Activated T-helper 9 cell treated with anti-CD3 and anti-CD28 coated beads, Interleukin-2, amount 50 U/mL, for 16 hours (primary cell): ENCODE measurements around the gene DCHS1.

Experiments used
- DNase-seq: peaks from one replicate; pipeline ENCODE4 v3.0.0-alpha.2; 2020; ENCODE audit warnings: low read depth

The DCHS1 gene

DNA sequence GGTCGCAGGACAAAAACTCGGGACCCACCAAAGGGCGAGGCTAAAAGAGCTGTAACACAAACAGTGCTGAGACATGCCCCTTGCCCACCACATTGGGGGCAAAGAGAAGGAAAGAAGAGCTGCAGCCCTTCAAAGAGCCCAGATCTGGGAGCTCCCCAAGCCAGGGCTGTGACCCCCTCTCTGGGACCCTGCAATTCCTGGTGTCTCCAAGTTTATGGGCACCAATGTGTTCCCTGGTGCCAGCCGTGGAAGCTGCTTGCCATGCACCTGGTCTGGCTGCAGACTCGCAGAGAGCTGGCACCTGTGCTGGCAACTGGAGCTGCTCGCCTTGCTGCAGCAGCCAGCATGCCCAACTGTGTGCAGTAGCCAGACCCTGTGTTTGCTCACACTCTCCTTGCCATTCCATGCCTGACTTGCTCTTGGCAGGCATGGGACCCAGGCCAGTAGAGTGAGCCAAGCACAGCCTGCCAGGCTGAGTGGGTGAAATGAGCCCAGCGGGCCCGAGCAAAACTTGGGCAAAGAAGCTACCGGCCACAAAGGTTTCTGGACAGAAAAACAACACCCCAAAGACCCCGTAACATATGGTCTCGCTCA, 68.2 kb downstream of the DCHS1 start:
- DNase-seq = no peak

DNA sequence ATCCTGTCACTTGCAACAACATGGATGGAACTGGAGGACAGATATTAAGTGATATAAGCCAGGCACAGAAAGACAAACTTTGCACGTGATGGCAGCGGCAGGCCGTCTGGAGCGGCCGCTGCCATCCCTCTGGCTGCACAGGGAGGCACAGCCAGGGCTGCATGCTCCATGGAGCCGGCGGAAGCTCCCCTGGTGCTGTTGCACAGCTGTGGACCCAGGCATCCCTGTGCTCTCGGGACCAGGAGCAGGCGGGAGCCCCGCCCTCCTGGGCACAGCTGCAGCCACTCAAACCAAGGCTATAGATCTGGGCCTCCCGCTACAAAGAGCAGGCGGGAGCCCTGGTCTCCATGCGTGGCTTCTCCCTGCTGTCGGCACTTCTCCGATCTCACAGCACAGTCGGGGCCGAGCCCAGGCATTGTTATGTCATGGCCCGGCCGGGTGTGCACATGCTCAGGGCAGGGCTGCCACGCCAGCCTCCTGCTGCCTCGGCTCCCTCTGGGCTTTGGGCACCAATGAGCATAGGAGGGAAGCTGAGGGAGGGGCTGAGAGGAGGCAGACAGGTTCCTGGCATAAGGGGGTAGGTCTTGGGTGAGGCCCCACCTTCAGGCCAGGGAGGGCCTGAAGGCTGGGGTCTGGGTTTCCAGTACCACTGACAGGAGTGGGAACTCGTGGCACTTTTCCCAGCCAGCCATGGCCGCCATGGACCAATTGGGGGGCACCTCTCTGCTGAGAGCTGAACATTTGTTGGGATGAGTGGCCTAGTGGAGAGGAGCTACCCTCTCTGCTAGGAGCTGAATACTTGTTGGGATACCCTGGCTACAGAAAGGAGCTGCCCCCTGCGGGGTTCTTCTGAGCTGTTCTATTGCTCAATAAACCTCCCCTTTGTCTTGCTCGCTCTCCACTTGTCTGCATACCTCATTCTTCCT, 68.9 kb downstream of the DCHS1 start:
- no peak for DNase-seq

DNA sequence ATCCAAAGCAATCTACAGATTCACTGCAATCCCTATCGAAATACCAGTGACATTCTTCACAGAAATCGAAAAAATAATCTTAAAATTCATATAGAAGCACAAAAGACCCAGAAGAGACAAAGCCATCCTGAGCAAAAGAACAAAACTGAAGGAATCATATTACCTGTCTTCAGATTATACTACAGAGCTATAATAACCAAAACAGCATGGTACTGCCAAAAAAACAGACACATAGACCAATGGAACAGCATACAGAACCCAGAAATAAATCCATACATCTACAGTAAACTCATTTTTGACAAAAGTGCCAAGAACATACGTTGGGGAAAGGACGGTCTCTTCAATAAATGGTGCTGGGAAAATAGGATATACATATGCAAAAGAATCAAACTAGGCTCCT, 71.1 kb downstream of the DCHS1 start:
- no peak for DNase-seq

DNA sequence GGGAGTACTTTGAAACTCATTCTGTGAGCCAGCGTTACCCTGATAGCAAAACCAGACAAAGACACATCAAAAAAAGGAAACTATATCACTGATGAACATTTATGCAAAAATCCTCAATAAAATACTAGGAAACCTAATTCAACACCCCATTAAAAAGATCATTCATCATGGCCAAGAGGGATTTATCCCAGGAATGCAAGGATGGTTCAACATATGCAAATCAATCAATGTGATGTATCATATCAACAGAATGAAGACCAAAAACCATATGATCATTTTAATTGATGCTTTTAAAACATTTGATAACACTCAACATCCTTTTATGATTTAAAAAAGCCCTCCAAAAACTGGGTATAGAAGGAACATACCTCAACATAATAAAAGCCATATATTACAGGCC, 72.0 kb downstream of the DCHS1 start:
- no peak for DNase-seq

DNA sequence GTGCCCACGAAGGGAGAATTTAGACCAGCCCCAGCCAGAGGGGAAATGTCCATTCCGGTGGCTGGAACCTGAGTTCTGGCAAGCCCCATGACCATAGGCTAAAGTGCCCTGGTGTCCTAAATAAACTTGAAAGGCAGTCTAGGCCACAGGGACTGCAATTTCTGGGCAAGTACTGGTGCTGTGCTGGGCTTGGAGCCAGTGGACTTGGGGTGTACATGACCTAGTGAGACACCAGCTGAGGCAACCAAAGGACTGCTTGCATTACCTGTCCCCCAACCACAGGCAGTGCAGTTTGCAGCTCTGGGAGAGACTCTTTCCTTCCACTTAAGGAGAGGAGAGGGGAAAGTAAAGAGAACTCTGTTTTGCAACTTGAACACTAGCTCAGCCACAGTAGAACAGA, 75.9 kb downstream of the DCHS1 start:
- DNase-seq = no peak

- no peak for DNase-seq
These were observed 77.5 kb downstream of the DCHS1 start for GRCh38 chr11:6578134-6578533.

DNA sequence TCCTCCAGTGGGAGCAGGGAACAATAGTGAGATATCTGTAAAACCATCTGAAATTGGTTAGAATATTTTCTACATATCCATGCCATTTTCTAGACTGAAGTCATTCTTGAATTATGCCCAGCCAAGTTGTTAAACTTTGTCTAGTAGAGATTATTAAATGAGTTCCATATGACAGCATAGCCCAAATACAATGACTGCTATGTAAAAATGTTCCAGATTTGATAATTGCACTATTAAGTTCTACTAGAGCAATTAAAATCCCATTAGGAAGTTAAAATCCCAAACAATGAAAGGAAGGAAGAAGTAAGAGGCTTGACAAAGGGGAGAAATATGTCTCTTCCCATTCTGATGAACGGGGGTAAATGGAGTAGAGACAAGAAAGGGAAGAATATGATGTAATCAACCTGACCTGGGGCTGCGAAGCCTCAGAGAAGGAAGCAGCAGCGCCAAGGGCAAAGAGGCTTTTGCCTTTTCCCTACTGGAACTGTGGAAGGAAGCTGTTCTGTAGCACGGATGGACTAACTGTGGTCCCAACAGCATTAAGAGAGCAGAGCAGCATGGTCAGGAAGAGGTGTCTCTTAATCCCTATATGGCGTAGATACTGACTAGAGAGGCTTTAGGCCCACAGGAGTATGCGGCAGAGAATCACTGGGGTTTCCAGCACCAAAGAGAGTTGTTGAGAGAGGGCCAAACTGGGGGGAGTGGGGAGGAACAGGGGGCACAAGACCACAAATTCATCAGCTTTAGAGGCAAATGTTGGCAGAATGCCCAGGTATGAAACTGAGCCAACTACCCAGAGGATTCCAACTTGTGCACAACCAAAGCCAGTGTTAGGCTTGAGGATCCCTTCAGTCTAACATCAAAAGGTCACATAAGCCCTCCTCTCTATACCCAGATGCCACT, 78.9 kb downstream of the DCHS1 start:
- no peak for DNase-seq

GRCh38 chr11:6574816-6575715, 80.5 kb downstream of the DCHS1 start:
- DNase-seq = no peak

- no peak for DNase-seq
These were observed 83.4 kb downstream of the DCHS1 start for GRCh38 chr11:6572215-6572614.

DNA sequence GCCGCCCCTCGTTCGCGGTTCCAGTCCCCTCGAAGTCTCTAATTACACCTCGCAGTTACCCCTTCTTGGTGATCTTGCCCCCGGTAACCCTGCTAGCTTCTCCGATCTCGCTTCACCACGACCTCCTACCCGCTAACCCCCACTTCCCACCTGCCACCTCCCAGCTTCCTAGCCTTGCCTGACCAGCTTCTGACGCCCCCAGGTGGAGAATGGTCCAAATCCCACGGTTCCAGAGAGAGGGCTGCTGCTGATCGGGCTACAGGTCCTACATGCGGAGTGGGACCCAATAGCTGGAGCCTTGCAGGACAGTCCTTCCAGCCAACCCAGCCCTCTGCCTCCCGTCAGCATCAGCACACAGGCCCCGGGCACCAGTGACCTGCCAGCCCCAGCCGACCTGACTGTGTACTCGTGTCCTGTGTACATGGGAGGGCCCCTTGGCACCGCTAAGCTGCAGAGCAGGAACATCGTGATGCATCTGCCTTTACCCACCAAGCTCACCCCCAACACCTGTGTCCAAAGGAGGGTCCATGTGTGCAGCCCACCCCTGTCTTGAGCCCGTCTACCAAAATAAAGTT, 84.1 kb downstream of the DCHS1 start:
- DNase-seq = no peak
